Vagina (tissue), 2 donors: ENCODE data around the gene EXOC6. TPM values are rescaled to one million over a fixed set of nuclear protein-coding genes. Genes with fewer than 3 reads are reported as not detected.

ENCODE experiments used
- DNase-seq, 2 donors: peaks; one replicate each; pipeline ENCODE4 v3.0.0-alpha.2; 2017; ENCODE audit errors: extremely low spot score in 2 of 2
- H3K27ac ChIP-seq: fragments of 200-600 bp; sonication (generic); one replicate; pipeline ENCODE4 v1.5.1; 2019
- H3K27me3 ChIP-seq: fragments of 200-600 bp; sonication (generic); one replicate; pipeline ENCODE4 v1.5.1; 2019
- H3K36me3 ChIP-seq, 2 donors: fragments of 200-600 bp; sonication (generic); one replicate each; pipeline ENCODE4 v1.5.1; 2017 to 2019
- H3K4me1 ChIP-seq: fragments of 200-600 bp; sonication (generic); one replicate; pipeline ENCODE4 v1.5.1; 2019
- H3K4me3 ChIP-seq, 2 donors: fragments of 200-600 bp; sonication (generic); 1 replicate in 1 of 2; 2 replicates in 1 of 2; pipeline ENCODE4 v1.5.1; 2016 to 2019
- H3K9me3 ChIP-seq: fragments of 200-600 bp; sonication (generic); one replicate; pipeline ENCODE4 v1.5.1; 2019
- CTCF ChIP-seq, 3 experiments: fragments of 450-650 bp in 2 of 3; fragments of 200-600 bp in 1 of 3; sonication (generic) in 1 of 3; IDR thresholded peaks; one replicate each; pipeline ENCODE4 v1.5.1; 2017 to 2019; ENCODE audit warnings: antibody characterized with exemption in 3 of 3, mild to moderate bottlenecking in 2 of 3, moderate library complexity in 2 of 3
- POLR2A ChIP-seq, 2 donors: fragments of 450-650 bp; IDR thresholded peaks; one replicate each; pipeline ENCODE4 v1.6.1; 2017; ENCODE audit warnings: antibody characterized with exemption in 2 of 2, mild to moderate bottlenecking in 2 of 2, moderate library complexity in 2 of 2
- POLR2AphosphoS5 ChIP-seq, 2 donors: sonication (generic); formaldehyde crosslinking; IDR thresholded peaks; one replicate each; pipeline ENCODE4 v1.9.0; 2017; ENCODE audit warnings: antibody characterized with exemption in 2 of 2, mild to moderate bottlenecking in 2 of 2, low read depth in 1 of 2; ENCODE audit not compliant: insufficient read depth in 1 of 2
- intact Hi-C: fragments of 100-400 bp; cut with DNase I; formaldehyde crosslinking; loops from one replicate; pipeline ENCODE4 v1.15.1; 2023
- total RNA-seq: library from RNA; depleted of rRNA; stranded (reverse); fragments of >200 nt; gene quantifications from one replicate; pipeline ENCODE4 v1.2.3, GENCODE V29; 2016

The EXOC6 gene
- total RNA-seq, 1 donor from 2014 or later: 9.3 TPM

DNA sequence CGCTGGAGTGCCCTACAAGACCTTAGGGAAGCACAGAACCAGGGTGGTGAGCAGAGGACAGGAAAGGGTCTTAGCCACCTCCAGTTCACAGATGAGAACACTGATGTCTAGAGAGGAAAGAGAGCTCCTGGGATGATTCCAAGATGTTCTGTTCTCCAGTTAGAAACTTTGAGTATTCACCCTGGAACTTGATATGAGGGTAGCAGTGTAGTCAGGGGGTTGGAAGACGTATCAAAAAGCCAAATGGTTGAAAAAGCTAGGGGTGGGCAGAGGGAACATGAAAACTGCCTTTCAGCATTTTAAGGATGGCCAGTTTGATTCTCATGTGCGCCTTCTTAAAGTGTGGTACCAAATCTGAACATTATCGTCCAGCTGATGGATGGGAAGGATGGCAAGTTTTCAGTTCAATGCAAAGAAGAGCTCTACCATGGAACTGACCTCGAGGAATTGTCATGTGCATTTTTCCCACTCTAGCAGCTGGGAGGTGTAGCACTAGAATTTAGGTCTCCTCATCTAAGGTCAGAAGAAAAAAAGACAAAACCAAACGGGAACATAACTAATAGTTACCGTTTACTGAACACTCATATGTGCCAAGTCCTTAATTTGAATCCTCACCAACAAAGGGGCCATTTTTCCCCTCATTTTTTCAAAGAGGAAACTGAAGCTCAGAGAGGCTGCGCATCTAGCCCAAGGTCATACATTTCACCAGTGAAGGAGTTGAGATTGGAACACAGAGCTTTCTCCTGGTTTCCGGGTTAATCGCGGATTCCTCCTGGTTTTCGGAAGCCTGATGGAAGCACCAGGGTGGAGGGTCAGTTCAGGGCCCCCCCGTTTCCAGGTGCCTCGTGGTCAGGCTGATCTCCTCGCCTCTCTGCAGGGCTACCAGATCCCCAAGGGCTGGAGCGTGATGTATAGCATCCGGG, 219.4 kb downstream of the EXOC6 start:
- Histone ChIP-seq H3K36me3 (no peaks in the 10 kb centered on the region), H3K27me3 (peaks cover 5% of the 10 kb centered on the region), H3K27ac (no peak overlapping the region), H3K4me1 (peaks cover 32% of the 10 kb centered on the region), H3K4me3 (no peak overlapping the region), H3K9me3 (no peaks in the 10 kb centered on the region)
- no peak for TF ChIP-seq POLR2AphosphoS5 (IDR thresholded peaks at IDR 0.05; ENCODE audit: insufficient read depth in 1 of 2, low read depth in 1 of 2)
- no peak for TF ChIP-seq CTCF (IDR thresholded peaks at IDR 0.05)
- no peak for TF ChIP-seq POLR2A (IDR thresholded peaks at IDR 0.05)
- DNase-seq: peak in 1 of 2 donors; percentile 32
- intact Hi-C loops: no loop called here

GRCh38 chr10:93068411-93069244, 220.3 kb downstream of the EXOC6 start:
- H3K36me3 ChIP-seq: no peaks in the 10 kb centered on the region
- peaks cover 36% of the 10 kb centered on the region for H3K4me1 ChIP-seq
- no peaks in the 10 kb centered on the region for H3K9me3 ChIP-seq
- no peak overlapping the region for H3K4me3 ChIP-seq
- TF ChIP-seq CTCF (IDR thresholded peaks at IDR 0.05) (no peak), POLR2A (IDR thresholded peaks at IDR 0.05) (no peak), POLR2AphosphoS5 (IDR thresholded peaks at IDR 0.05; ENCODE audit: insufficient read depth in 1 of 2, low read depth in 1 of 2) (no peak)
- intact Hi-C loops: no loop called here
- no peak overlapping the region for H3K27ac ChIP-seq
- DNase-seq: peak; percentile 56 to 64
- H3K27me3 ChIP-seq: peaks cover 7% of the 10 kb centered on the region

GRCh38 chr10:93069245-93069561, 220.9 kb downstream of the EXOC6 start:
- Histone ChIP-seq H3K27me3 (peaks cover 12% of the 10 kb centered on the region), H3K4me3 (no peak overlapping the region), H3K27ac (no peak overlapping the region), H3K9me3 (no peaks in the 10 kb centered on the region), H3K4me1 (peaks cover 42% of the 10 kb centered on the region), H3K36me3 (no peaks in the 10 kb centered on the region)
- no peak for DNase-seq
- intact Hi-C loops: no loop called here
- TF ChIP-seq CTCF (IDR thresholded peaks at IDR 0.05) (no peak), POLR2AphosphoS5 (IDR thresholded peaks at IDR 0.05; ENCODE audit: insufficient read depth in 1 of 2, low read depth in 1 of 2) (no peak), POLR2A (IDR thresholded peaks at IDR 0.05) (no peak)

DNA sequence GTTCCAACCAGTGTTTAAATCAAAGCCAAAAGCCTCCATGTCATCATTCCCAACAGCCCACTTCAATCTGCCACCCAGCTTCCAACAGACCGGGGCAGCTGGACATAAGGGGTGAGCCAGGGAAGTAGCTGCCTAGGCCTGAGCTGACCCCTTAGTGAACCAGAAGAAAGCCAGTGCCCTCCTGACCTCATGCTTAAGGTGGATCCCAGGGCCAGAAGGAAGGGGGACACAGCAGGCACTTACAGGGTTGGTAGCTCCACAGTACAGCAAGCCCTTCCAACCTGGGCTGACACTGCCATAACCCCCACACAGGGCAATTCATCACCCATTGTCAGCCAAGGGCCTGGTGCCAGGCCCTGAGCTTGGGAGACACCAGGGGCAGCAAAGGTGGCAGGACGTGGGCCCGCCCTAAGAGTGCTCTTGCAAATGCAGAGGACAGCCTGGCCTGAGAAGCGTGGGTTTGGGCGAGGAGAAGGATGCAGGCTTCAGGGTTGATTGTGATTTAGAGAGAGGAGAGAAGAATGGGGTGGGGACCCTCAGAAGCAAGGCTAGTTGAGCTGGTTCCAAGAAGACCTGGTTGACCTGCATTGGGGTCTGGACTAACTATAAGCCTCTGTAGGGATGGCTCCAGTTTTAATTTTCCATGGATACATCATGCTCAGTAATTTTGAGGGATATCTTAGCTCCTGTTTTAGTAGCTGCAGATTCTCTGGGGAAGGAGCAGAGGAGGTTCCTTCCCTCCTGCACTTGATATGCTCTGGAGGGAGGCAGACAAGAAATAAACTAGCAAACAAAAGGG, 222.3 kb downstream of the EXOC6 start:
- TF ChIP-seq CTCF (IDR thresholded peaks at IDR 0.05) (no peak), POLR2A (IDR thresholded peaks at IDR 0.05) (no peak), POLR2AphosphoS5 (IDR thresholded peaks at IDR 0.05; ENCODE audit: insufficient read depth in 1 of 2, low read depth in 1 of 2) (no peak)
- no peaks in the 10 kb centered on the region for H3K36me3 ChIP-seq
- H3K4me3 ChIP-seq: no peak overlapping the region
- DNase-seq: peak; percentile 77 to 91
- peaks cover 10% of the 10 kb centered on the region for H3K27me3 ChIP-seq
- H3K4me1 ChIP-seq: peaks cover 53% of the 10 kb centered on the region
- no peaks in the 10 kb centered on the region for H3K9me3 ChIP-seq
- intact Hi-C loops: no loop called here
- H3K27ac ChIP-seq: no peak overlapping the region
